T-helper 2 cell treated with Interferon-gamma antibody and Interleukin-4, amounts not matched to agents 100 ng/mL and 5 ng/mL, for 36 hours (primary cell): ENCODE data around the gene CTNNA1. TPM values are rescaled to one million over a fixed set of nuclear protein-coding genes. Genes with fewer than 3 reads are reported as not detected.
"Not testable (repeated sequence)": the region's sequence is repeated elsewhere in the genome, so short reads cannot be mapped to it uniquely, and the experiment has no call there.

Experiments used
- intact Hi-C: fragments of 100-400 bp; cut with micrococcal nuclease; formaldehyde crosslinking; loops from one replicate; pipeline ENCODE4 v1.15.1; 2023
- total RNA-seq: library from RNA; stranded (reverse); gene quantifications from 2 replicates; pipeline ENCODE4 v1.2.3, GENCODE V29; 2022

CTNNA1 gene
- total RNA-seq, 1 donor from 2014 or later: 53.5 TPM

GRCh38 chr5:138755084-138755748 is 2.0 kb downstream of the CTNNA1 start:
- intact Hi-C loops: loop anchor here (10.0 kb wide), 1 partner anchor 180 kb away; the partner anchor contains the start of gene HSPA9

- intact Hi-C loops: loop anchor here (10.0 kb wide), 1 partner anchor 182 kb away; the partner anchor contains the start of gene HSPA9
These were observed 4.0 kb downstream of the CTNNA1 start for GRCh38 chr5:138757061-138757776.

- intact Hi-C loops: no loop called here
These were observed 7.4 kb downstream of the CTNNA1 start for GRCh38 chr5:138760448-138761110.

- intact Hi-C loops: not testable (repeated sequence)
These were observed 7.9 kb downstream of the CTNNA1 start for GRCh38 chr5:138761115-138761514.

- intact Hi-C loops: not testable (repeated sequence)
These were observed 8.4 kb downstream of the CTNNA1 start for GRCh38 chr5:138761670-138762069.

- intact Hi-C loops: no loop called here
These were observed 8.9 kb downstream of the CTNNA1 start for GRCh38 chr5:138762110-138762509.

GRCh38 chr5:138763037-138763778 is 10.0 kb downstream of the CTNNA1 start:
- intact Hi-C loops: no loop called here

GRCh38 chr5:138770291-138770690 is 17.1 kb downstream of the CTNNA1 start:
- intact Hi-C loops: loop anchor here (10.0 kb wide), 1 partner anchor 185 kb away; no protein-coding TSS in a partner anchor

- intact Hi-C loops: loop anchor here (10.0 kb wide), 1 partner anchor 186 kb away; no protein-coding TSS in a partner anchor
These were observed 17.8 kb downstream of the CTNNA1 start for GRCh38 chr5:138770977-138771376.

- intact Hi-C loops: loop anchor here (10.0 kb wide), 1 partner anchor 188 kb away; no protein-coding TSS in a partner anchor
These were observed 19.9 kb downstream of the CTNNA1 start for GRCh38 chr5:138772986-138773594.

GRCh38 chr5:138773624-138774023 is 20.4 kb downstream of the CTNNA1 start:
- intact Hi-C loops: loop anchor here (10.0 kb wide), 1 partner anchor 189 kb away; no protein-coding TSS in a partner anchor

- intact Hi-C loops: loop anchor here (10.0 kb wide), 1 partner anchor 190 kb away; no protein-coding TSS in a partner anchor
These were observed 21.8 kb downstream of the CTNNA1 start for GRCh38 chr5:138775034-138775433.

- intact Hi-C loops: loop anchor here (10.0 kb wide), 1 partner anchor 193 kb away; no protein-coding TSS in a partner anchor
These were observed 25.0 kb downstream of the CTNNA1 start for GRCh38 chr5:138778234-138778633.

- intact Hi-C loops: no loop called here
These were observed 30.8 kb downstream of the CTNNA1 start for GRCh38 chr5:138783976-138784375.

GRCh38 chr5:138784590-138784989 is 31.4 kb downstream of the CTNNA1 start:
- intact Hi-C loops: no loop called here

- intact Hi-C loops: loop anchor here (2.0 kb wide), 1 partner anchor 473 kb away; no protein-coding TSS in a partner anchor
These were observed 36.6 kb downstream of the CTNNA1 start for GRCh38 chr5:138789771-138790242.

- intact Hi-C loops: no loop called here
These were observed 37.5 kb downstream of the CTNNA1 start for GRCh38 chr5:138790684-138791083.

GRCh38 chr5:138792195-138792790 is 39.1 kb downstream of the CTNNA1 start:
- intact Hi-C loops: no loop called here

GRCh38 chr5:138793575-138793974 is 40.4 kb downstream of the CTNNA1 start:
- intact Hi-C loops: no loop called here

- intact Hi-C loops: no loop called here
These were observed 50.1 kb downstream of the CTNNA1 start for GRCh38 chr5:138803285-138803684.
